Panc1 (cell line): ENCODE measurements around the gene PRSS27. TPM values are rescaled to one million over a fixed set of nuclear protein-coding genes. Genes with fewer than 3 reads are reported as not detected.

Experiments
- ATAC-seq: fragments of 200-7000 bp; cut with Tn5 transposase; 2 replicates; pipeline ENCODE4 v1.9.1; 2020; ENCODE audit warnings: mild to moderate bottlenecking, moderate library complexity
- BruUV-seq: library from RNA; stranded (reverse); fragments of 400-500 nt; replicated peaks from 2 replicates; lab custom pipeline; 2021; lab: Mats Ljungman, UMichigan
- CTCF ChIA-PET: fragments of 300-600 bp; sonication (Branson Sonifier 250); formaldehyde crosslinking; loops from one replicate; lab custom pipeline; 2022; ENCODE audit warnings: antibody characterized with exemption; lab: Charles Lee
- POLR2A ChIA-PET: fragments of 300-600 bp; sonication (Branson Sonifier 250); formaldehyde crosslinking; loops from one replicate; lab custom pipeline; 2022; ENCODE audit warnings: antibody characterized with exemption; lab: Charles Lee
- DNase-seq: peaks from one replicate; pipeline ENCODE4 v3.0.0-alpha.2; 2010; ENCODE audit warnings: low read depth, low spot score
- H3K27ac ChIP-seq: 2 replicates; pipeline ENCODE4 v1.5.1; 2011; ENCODE audit warnings: mild to moderate bottlenecking, low read length, inconsistent platforms
- H3K27me3 ChIP-seq: fragments of 200-500 bp; sonication (Bioruptor generic); 2 replicates; pipeline ENCODE4 v1.6.0; 2014; ENCODE audit warnings: low read length, inconsistent platforms; ENCODE audit not compliant: control insufficient read depth, insufficient read depth
- H3K36me3 ChIP-seq: fragments of 200-500 bp; sonication (Bioruptor generic); 2 replicates; pipeline ENCODE4 v1.5.1; 2014; ENCODE audit warnings: inconsistent platforms, mild to moderate bottlenecking, low read length, moderate library complexity; ENCODE audit not compliant: control insufficient read depth, insufficient read depth
- H3K4me1 ChIP-seq: 2 replicates; pipeline ENCODE4 v1.5.1; 2011; ENCODE audit warnings: inconsistent platforms, mild to moderate bottlenecking, low read length, moderate library complexity; ENCODE audit not compliant: control insufficient read depth, insufficient read depth
- H3K4me3 ChIP-seq, 2 experiments: 2 replicates each; pipeline ENCODE4 v1.5.1; 2011 to 2012; ENCODE audit warnings: low read depth in 2 of 2, low read length in 2 of 2, mild to moderate bottlenecking in 2 of 2, inconsistent platforms in 1 of 2, moderate library complexity in 1 of 2
- H3K9me3 ChIP-seq: fragments of 200-500 bp; sonication (Bioruptor generic); 2 replicates; pipeline ENCODE4 v1.5.1; 2014; ENCODE audit warnings: low read depth, mild to moderate bottlenecking, inconsistent platforms, low read length, moderate library complexity; ENCODE audit not compliant: control insufficient read depth, insufficient read depth
- CTCF ChIP-seq: fragments of 450-650 bp; IDR thresholded peaks from 2 replicates; pipeline ENCODE4 v1.5.1; 2017; ENCODE audit warnings: mild to moderate bottlenecking
- POLR2AphosphoS5 ChIP-seq: IDR thresholded peaks from 2 replicates; pipeline ENCODE4 v1.6.1; 2012; ENCODE audit warnings: mild to moderate bottlenecking, low read depth, low read length, moderate library complexity
- SIN3A ChIP-seq: IDR thresholded peaks from 2 replicates; pipeline ENCODE4 v1.6.1; 2012; ENCODE audit warnings: low read depth, mild to moderate bottlenecking, low read length, moderate library complexity, borderline replicate concordance; ENCODE audit not compliant: insufficient read depth
- TCF7L2 ChIP-seq: IDR thresholded peaks from 2 replicates; pipeline ENCODE4 v1.6.1; 2011; ENCODE audit warnings: mild to moderate bottlenecking, low read depth, low read length, inconsistent platforms
- in situ Hi-C: cut with HindIII; loops from 2 replicates; pipeline ENCODE4 v1.10.0; 2016; ENCODE audit warnings: low sequenced_read_pairs, low pct_unique_long_range_greater_than_20kb
- intact Hi-C: fragments of 100-400 bp; cut with micrococcal nuclease; formaldehyde crosslinking; loops from one replicate; pipeline ENCODE4 v1.10.0; 2022; ENCODE audit not compliant: unreplicated experiment
- total RNA-seq: library from RNA; stranded (reverse); gene quantifications from one replicate; pipeline ENCODE4 v1.2.1, GENCODE V29; 2021; ENCODE audit not compliant: unreplicated experiment
- TF ChIP-seq, protein P1 (sequence below), 2 experiments: IDR thresholded peaks; 2 replicates each; pipeline ENCODE4 v1.6.1; 2011 to 2012; ENCODE audit warnings: low read depth in 2 of 2, control low read depth in 1 of 2, low read length in 1 of 2, mild to moderate bottlenecking in 1 of 2, moderate library complexity in 1 of 2; ENCODE audit not compliant: insufficient read depth in 1 of 2

Gene PRSS27
- total RNA-seq, 1 experiment from 2014 or later = 3.3 TPM

DNA sequence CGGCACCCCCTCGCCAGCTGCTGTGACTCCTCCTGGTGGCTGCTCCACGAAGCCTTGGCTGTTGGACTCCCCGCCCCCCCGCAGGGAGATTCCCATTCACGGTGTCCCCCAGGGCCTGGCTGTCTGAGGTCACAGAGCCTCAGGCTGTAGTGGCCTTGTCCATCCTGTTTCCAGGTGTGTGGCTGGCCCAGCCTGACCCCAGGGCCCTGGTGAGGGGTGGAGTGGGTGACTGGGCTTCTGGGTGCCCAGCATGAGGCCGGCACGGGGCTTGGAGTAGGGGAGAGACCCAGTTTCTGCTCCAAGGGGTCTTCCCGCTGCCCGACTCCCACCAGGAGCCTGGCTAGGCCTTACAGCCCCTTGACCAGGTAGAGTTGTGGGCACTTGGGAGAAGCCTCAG, 10.4 kb downstream of the PRSS27 start:
- Histone ChIP-seq H3K9me3 (no peaks in the 10 kb centered on the region), H3K4me3 (no peak overlapping the region), H3K4me1 (no peaks in the 10 kb centered on the region), H3K36me3 (no peaks in the 10 kb centered on the region), H3K27me3 (no peaks in the 10 kb centered on the region), H3K27ac (no peak overlapping the region)
- TF ChIP-seq TCF7L2 = no peak
- no peak for TF ChIP-seq POLR2AphosphoS5
- TF ChIP-seq SIN3A = no peak
- no peak for TF ChIP-seq CTCF
- TF ChIP-seq, protein P1, sequence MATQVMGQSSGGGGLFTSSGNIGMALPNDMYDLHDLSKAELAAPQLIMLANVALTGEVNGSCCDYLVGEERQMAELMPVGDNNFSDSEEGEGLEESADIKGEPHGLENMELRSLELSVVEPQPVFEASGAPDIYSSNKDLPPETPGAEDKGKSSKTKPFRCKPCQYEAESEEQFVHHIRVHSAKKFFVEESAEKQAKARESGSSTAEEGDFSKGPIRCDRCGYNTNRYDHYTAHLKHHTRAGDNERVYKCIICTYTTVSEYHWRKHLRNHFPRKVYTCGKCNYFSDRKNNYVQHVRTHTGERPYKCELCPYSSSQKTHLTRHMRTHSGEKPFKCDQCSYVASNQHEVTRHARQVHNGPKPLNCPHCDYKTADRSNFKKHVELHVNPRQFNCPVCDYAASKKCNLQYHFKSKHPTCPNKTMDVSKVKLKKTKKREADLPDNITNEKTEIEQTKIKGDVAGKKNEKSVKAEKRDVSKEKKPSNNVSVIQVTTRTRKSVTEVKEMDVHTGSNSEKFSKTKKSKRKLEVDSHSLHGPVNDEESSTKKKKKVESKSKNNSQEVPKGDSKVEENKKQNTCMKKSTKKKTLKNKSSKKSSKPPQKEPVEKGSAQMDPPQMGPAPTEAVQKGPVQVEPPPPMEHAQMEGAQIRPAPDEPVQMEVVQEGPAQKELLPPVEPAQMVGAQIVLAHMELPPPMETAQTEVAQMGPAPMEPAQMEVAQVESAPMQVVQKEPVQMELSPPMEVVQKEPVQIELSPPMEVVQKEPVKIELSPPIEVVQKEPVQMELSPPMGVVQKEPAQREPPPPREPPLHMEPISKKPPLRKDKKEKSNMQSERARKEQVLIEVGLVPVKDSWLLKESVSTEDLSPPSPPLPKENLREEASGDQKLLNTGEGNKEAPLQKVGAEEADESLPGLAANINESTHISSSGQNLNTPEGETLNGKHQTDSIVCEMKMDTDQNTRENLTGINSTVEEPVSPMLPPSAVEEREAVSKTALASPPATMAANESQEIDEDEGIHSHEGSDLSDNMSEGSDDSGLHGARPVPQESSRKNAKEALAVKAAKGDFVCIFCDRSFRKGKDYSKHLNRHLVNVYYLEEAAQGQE (IDR thresholded peaks at IDR 0.05; ENCODE audit: insufficient read depth in 1 of 2, low read depth in 2 of 2, low read length in 1 of 2) = no peak
- BruUV-seq = no TSS peak
- POLR2A ChIA-PET = no interaction called here
- intact Hi-C loops (no loop called here), in situ Hi-C loops (no loop called here)
- DNase-seq (no peak), ATAC-seq (no peak)
- CTCF ChIA-PET = no interaction called here

DNA sequence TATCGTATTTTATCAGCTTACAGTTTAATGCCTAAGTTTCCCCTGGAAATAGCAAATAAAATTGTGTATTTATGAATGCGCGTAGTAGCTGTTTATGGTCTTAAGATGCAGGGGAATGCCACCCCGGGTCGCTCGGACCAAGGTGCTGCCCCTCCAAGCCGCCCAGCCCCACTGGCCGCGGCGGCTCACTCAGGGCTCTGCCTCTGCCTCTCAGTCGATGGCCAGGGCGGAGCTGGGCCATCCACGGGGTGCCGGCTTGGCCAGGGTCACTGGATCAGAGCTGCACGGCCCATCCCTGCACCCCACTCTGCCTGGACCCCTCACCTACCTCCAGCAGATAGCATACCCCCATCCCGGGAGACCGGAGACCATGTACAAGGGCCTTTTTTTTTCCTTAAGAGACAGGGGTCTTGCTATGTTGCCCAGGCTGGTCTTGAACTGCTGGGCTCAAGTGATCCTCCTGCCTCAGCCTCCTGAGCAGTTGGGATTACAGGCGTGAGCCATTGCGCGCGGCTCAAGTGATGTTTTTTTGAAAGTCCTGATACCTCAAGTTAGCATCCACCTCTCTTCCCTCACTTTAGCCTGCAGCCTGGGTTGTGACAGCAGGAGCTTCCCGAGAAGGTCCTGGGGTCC, 11.0 kb downstream of the PRSS27 start:
- H3K27me3 ChIP-seq = no peaks in the 10 kb centered on the region
- no peak overlapping the region for H3K27ac ChIP-seq
- no peak overlapping the region for H3K4me3 ChIP-seq
- CTCF ChIA-PET = no interaction called here
- BruUV-seq = no TSS peak
- H3K4me1 ChIP-seq = no peaks in the 10 kb centered on the region
- POLR2A ChIA-PET = no interaction called here
- H3K36me3 ChIP-seq = no peaks in the 10 kb centered on the region
- in situ Hi-C loops = no loop called here
- ATAC-seq = no peak
- intact Hi-C loops = no loop called here
- TF ChIP-seq CTCF (no peak), POLR2AphosphoS5 (no peak), TCF7L2 (no peak), SIN3A (no peak)
- TF ChIP-seq, protein P1 (IDR thresholded peaks at IDR 0.05; ENCODE audit: insufficient read depth in 1 of 2, low read depth in 2 of 2, low read length in 1 of 2) = no peak
- H3K9me3 ChIP-seq = no peaks in the 10 kb centered on the region
- DNase-seq = no peak
